D721Med (cell line): ENCODE data around the gene SGCG.

Experiments
- DNase-seq: peaks from one replicate; pipeline ENCODE4 v3.0.0; 2011; ENCODE audit warnings: low spot score; ENCODE audit not compliant: insufficient read length
- FAIRE-seq: peaks from 2 replicates; lab custom pipeline; 2011; peaks lifted over from hg19 to GRCh38; lab: Jason Lieb, UNC
- CTCF ChIP-seq: IDR thresholded peaks from 2 replicates; pipeline ENCODE4 v1.5.1; 2012; ENCODE audit warnings: mild to moderate bottlenecking, control low read depth; ENCODE audit not compliant: insufficient read depth; ENCODE audit errors: missing control alignments

SGCG gene

GRCh38 chr13:23161481-23161825 is 19.3 kb upstream of the SGCG start:
- TF ChIP-seq CTCF, result no peak
- DNase-seq, result no peak
- FAIRE-seq, result peak; percentile 29

GRCh38 chr13:23175920-23176319 is 4.9 kb upstream of the SGCG start:
- DNase-seq (no peak), FAIRE-seq (no peak)
- TF ChIP-seq CTCF, result peak; percentile 35

DNA sequence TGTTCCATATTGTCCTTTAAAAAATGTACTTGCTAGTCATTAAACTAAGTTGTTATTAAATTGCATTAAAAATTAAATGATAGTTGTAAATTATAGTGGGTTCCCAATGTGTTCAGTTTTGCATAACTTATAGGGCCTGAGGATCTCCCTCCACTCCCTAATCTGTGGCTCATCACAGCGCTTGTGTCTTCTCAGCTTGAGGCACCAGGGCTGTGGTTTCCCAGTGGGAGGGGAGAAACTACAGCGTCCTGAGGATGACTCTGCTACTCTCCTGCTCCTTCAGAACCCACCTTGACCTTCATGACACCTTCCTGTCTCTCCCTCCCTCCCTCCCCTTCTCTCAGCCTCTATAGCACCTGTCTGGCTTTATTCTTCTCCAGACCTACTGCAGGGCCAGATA is 1.4 kb downstream of the SGCG start:
- no peak for TF ChIP-seq CTCF
- FAIRE-seq (no peak), DNase-seq (no peak)

DNA sequence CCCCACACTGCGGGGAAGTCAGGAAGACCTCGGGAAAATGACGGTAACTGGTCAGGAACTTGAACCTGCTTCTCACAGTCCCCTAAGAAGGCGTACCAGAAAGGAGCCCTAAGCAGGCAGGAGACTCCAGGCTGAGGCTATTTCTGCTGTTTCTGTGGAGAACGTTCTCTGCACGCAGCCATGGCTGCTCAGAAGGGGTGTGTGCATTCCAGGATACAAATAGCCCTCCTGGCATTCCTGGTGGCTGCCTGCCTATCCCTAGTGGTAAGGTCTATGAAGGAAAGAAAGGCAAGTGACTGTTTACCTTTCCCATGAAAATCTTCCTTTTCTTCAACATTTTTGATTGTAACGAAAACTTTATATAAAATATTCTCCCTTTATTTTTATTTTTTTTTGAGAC is 2.5 kb downstream of the SGCG start:
- no peak for TF ChIP-seq CTCF
- no peak for DNase-seq
- FAIRE-seq, result no peak

GRCh38 chr13:23185542-23185941 is 4.8 kb downstream of the SGCG start:
- no peak for TF ChIP-seq CTCF

DNA sequence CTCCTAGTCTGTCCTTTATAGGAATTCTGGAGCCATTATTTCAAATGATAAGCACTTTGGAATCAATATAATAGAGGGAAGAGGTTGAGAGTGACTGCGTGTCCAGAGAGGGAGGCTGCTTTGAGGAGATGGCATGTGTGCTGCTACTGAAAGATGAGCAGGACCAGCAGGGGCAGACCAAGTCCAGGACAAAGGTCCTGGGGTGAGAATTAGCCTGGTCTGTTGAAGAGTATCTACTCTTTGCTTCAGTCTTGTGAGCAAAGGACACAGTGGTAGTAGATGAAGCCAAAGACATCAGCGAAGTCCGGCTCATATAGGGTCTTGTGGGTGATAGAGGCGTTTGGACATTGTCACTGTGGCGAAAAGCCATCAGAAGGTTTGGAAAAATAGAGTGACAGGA is 21.1 kb downstream of the SGCG start:
- TF ChIP-seq CTCF, result no peak
- no peak for DNase-seq
- no peak for FAIRE-seq

More at GRCh38 chr13:23185542-23185941, 4.8 kb downstream of the SGCG start:
- no peak for DNase-seq
- FAIRE-seq, result no peak

GRCh38 chr13:23202383-23202782 is 21.6 kb downstream of the SGCG start:
- DNase-seq (no peak), FAIRE-seq (no peak)
- TF ChIP-seq CTCF, result no peak
